Endodermal cell (in vitro differentiated cells): ENCODE data around the gene TRMT5. TPM values are rescaled to one million over a fixed set of nuclear protein-coding genes. Genes with fewer than 3 reads are reported as not detected.

ENCODE experiments used
- DNase-seq: peaks from one replicate; pipeline ENCODE4 v3.0.0-alpha.2; 2017
- H3K27ac ChIP-seq: 2 replicates; pipeline ENCODE4 v1.5.1; 2013; ENCODE audit warnings: mild to moderate bottlenecking, low read depth, low read length, moderate library complexity
- H3K27me3 ChIP-seq: 2 replicates; pipeline ENCODE4 v1.6.1; 2013; ENCODE audit warnings: mild to moderate bottlenecking, low read length, moderate library complexity; ENCODE audit not compliant: insufficient read depth, control insufficient read depth, poor library complexity, severe bottlenecking
- H3K36me3 ChIP-seq: 2 replicates; pipeline ENCODE4 v1.7.0; 2013; ENCODE audit warnings: mild to moderate bottlenecking, low read length, moderate library complexity; ENCODE audit not compliant: control insufficient read depth, insufficient read depth
- H3K4me1 ChIP-seq: one replicate; pipeline ENCODE4 v1.7.0; 2013; ENCODE audit warnings: low read length; ENCODE audit not compliant: control insufficient read depth, insufficient read depth
- H3K4me3 ChIP-seq: 2 replicates; pipeline ENCODE4 v1.5.1; 2013; ENCODE audit warnings: mild to moderate bottlenecking, low read length, moderate library complexity
- H3K9ac ChIP-seq: 2 replicates; pipeline ENCODE4 v1.6.1; 2013; ENCODE audit warnings: mild to moderate bottlenecking, low read length, moderate library complexity; ENCODE audit not compliant: poor library complexity, severe bottlenecking; ENCODE audit errors: extremely low read depth
- H3K9me3 ChIP-seq: 2 replicates; pipeline ENCODE4 v1.6.1; 2013; ENCODE audit warnings: mild to moderate bottlenecking, low read length, moderate library complexity; ENCODE audit not compliant: control insufficient read depth
- H3K27ac Mint-ChIP-seq: 2 replicates; pipeline ENCODE4 v1.8.0; 2020; ENCODE audit warnings: mixed read lengths
- H3K27me3 Mint-ChIP-seq: 2 replicates; pipeline ENCODE4 v1.8.0; 2021; ENCODE audit warnings: mild to moderate bottlenecking, mixed read lengths; ENCODE audit not compliant: insufficient read depth
- H3K36me3 Mint-ChIP-seq: 2 replicates; pipeline ENCODE4 v1.8.0; 2020; ENCODE audit warnings: low read depth, mixed read lengths
- H3K4me1 Mint-ChIP-seq: 2 replicates; pipeline ENCODE4 v1.8.0; 2020; ENCODE audit warnings: mixed read lengths
- H3K4me3 Mint-ChIP-seq: 2 replicates; pipeline ENCODE4 v1.8.0; 2020; ENCODE audit warnings: mild to moderate bottlenecking, moderate library complexity, mixed read lengths
- H3K9me3 Mint-ChIP-seq: 2 replicates; pipeline ENCODE4 v1.8.0; 2020; ENCODE audit warnings: mild to moderate bottlenecking, mixed read lengths
- WGBS, 2 experiments: methylation state at CpG; one replicate each; pipeline versions ENCODE4 v1.1.5 to v1.1.7; 2013; ENCODE audit warnings: missing lambda C conversion rate in 2 of 2, mixed read lengths in 1 of 2; ENCODE audit not compliant: insufficient coverage in 1 of 2, insufficient read length in 1 of 2; 5-methylcytosine and 5-hydroxymethylcytosine counted together
- total RNA-seq, 2 donors: library from RNA; stranded (reverse); fragmentation: NEBNext Ultra II Directional in 1 of 2; extraction: Animal tissue kit (Norgen Biotek cat#: 25700) in 1 of 2; gene quantifications; 2 replicates in 1 of 2; 3 replicates in 1 of 2; pipeline ENCODE4 v1.2.1, GENCODE V29; 2021
- TF ChIP-seq, protein P1 (sequence below): fragments of 200-600 bp; sonication (generic); conservative IDR thresholded peaks from 2 replicates; pipeline ENCODE4 v1.5.0; 2021; ENCODE audit warnings: antibody characterized with exemption, mild to moderate bottlenecking

Gene TRMT5
- total RNA-seq, 2 donors from 2014 or later, result 18.4 to 19.8 TPM

DNA sequence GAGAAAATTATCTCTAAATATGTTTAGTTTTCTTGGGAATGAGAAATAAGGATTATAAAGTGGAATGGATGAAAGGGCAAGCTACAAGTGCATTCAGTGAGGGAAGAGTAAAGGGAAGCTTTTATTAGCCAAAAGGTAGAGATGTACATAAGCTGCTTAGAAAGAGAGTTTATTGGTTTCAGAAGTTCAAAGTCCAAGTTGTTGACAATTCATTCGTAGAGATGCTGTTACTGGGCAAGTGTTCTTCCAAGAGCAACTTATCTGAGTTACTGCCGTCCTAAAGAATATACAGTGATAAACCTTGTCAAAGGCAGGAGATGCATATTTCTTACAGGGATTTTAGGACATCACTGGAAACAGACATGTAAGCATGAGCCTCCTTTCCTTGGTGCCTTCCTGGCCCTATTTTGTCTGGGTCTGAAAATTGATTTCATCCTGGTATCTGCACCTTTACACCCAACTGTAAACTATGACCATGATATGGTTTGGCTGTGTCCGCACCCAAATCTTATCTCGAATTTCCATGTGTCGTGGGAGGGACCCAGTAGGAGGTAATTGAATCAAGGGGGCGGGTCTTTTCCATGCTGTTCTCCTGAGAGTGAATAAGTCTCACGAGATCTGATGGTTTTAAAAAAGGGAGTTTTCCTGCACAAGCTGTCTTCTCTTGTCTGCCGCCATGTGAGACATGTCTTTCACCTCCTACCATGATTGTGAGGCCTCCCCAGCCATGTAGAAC, 46.8 kb downstream of the TRMT5 start:
- no peak overlapping the region for H3K27ac Mint-ChIP-seq
- TF ChIP-seq, protein P1, sequence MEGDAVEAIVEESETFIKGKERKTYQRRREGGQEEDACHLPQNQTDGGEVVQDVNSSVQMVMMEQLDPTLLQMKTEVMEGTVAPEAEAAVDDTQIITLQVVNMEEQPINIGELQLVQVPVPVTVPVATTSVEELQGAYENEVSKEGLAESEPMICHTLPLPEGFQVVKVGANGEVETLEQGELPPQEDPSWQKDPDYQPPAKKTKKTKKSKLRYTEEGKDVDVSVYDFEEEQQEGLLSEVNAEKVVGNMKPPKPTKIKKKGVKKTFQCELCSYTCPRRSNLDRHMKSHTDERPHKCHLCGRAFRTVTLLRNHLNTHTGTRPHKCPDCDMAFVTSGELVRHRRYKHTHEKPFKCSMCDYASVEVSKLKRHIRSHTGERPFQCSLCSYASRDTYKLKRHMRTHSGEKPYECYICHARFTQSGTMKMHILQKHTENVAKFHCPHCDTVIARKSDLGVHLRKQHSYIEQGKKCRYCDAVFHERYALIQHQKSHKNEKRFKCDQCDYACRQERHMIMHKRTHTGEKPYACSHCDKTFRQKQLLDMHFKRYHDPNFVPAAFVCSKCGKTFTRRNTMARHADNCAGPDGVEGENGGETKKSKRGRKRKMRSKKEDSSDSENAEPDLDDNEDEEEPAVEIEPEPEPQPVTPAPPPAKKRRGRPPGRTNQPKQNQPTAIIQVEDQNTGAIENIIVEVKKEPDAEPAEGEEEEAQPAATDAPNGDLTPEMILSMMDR, result no peak
- WGBS, 2 experiments, result 90 to 100% methylated on average over 4 to 8 of the region's 8 CpGs
- H3K9me3 ChIP-seq, result no peaks in the 10 kb centered on the region
- peaks cover 3% of the 10 kb centered on the region for H3K4me1 ChIP-seq
- H3K36me3 Mint-ChIP-seq, result no peaks in the 10 kb centered on the region
- H3K4me1 Mint-ChIP-seq, result peaks cover 12% of the 10 kb centered on the region
- H3K36me3 ChIP-seq, result no peaks in the 10 kb centered on the region
- no peak overlapping the region for H3K4me3 Mint-ChIP-seq
- H3K9ac ChIP-seq, result no peak overlapping the region
- DNase-seq, result no peak
- no peaks in the 10 kb centered on the region for H3K27me3 Mint-ChIP-seq
- H3K9me3 Mint-ChIP-seq, result peaks cover 2% of the 10 kb centered on the region
- H3K27ac ChIP-seq, result no peak overlapping the region
- H3K4me3 ChIP-seq, result no peak overlapping the region
- H3K27me3 ChIP-seq, result no peaks in the 10 kb centered on the region

DNA sequence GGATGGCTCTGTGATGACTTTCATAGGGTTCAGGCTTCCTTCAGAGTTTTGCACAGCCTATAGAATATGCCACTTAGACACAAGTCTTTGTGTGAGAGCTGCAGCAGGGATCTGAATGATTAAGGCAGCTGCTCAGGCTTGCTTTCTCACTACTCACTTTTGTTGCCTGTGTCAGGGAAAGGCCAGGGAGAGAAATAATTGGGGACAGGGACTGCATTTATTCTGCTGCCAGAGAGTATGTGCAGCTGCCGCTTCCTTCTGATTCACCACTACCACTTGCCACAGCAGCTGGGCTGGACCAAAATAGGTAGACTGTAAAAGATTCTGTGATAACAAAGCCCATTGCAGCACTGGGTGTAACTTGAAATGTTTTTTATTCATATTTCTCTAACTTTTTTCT, 49.7 kb downstream of the TRMT5 start:
- TF ChIP-seq, protein P1, result no peak
- Histone ChIP-seq H3K4me3 (no peak overlapping the region), H3K27me3 (no peaks in the 10 kb centered on the region), H3K36me3 (no peaks in the 10 kb centered on the region), H3K4me1 (peaks cover 3% of the 10 kb centered on the region), H3K9me3 (no peaks in the 10 kb centered on the region), H3K27ac (peak overlapping the region; percentile 5), H3K9ac (no peak overlapping the region)
- Mint-ChIP-seq H3K27me3 (no peaks in the 10 kb centered on the region), H3K36me3 (no peaks in the 10 kb centered on the region), H3K9me3 (peaks cover 2% of the 10 kb centered on the region), H3K4me3 (no peak overlapping the region), H3K4me1 (peaks cover 12% of the 10 kb centered on the region), H3K27ac (peak overlapping the region; percentile 33)
- DNase-seq, result no peak
- WGBS, 2 experiments, result 92% methylated on average over 1 of the region's 1 CpG; no CpG with 5 or more reads in 1 of the 2 experiments

DNA sequence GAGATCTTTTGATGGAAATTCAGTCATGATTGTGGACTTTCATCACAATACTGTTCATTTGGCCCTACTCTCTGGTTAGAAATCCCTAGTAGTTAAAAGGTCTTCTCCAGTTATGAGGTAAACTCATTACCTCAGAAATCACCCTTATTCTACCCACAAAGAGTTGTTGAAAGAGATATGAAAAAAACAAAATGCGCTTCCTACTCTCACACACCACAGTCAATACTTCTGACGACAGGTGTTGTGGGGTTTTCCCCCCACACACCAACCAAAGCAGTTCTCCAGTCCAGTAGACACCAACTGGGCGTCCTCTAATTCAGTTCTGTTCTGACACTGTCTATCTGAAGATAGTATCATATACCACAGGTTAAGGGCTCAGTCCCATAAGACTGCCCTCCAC, 54.9 kb downstream of the TRMT5 start:
- H3K27ac Mint-ChIP-seq, result no peak overlapping the region

More for the DNA sequence above, 54.9 kb downstream of the TRMT5 start:
- H3K4me3 Mint-ChIP-seq, result no peak overlapping the region
- H3K9ac ChIP-seq, result no peak overlapping the region
- no peaks in the 10 kb centered on the region for H3K27me3 ChIP-seq
- H3K27ac ChIP-seq, result no peak overlapping the region
- WGBS, 2 experiments, result 93% methylated on average over 3 of the region's 3 CpGs; no CpG with 5 or more reads in 1 of the 2 experiments
- H3K27me3 Mint-ChIP-seq, result no peaks in the 10 kb centered on the region
- no peak for DNase-seq
- H3K4me1 ChIP-seq, result no peaks in the 10 kb centered on the region
- no peaks in the 10 kb centered on the region for H3K36me3 ChIP-seq
- H3K9me3 ChIP-seq, result no peaks in the 10 kb centered on the region
- H3K4me3 ChIP-seq, result no peak overlapping the region
- no peaks in the 10 kb centered on the region for H3K9me3 Mint-ChIP-seq
- TF ChIP-seq, protein P1, result no peak
- no peaks in the 10 kb centered on the region for H3K4me1 Mint-ChIP-seq
- no peaks in the 10 kb centered on the region for H3K36me3 Mint-ChIP-seq
